Heart left ventricle (tissue), 13 donors: ENCODE measurements around the gene PSEN1.

Experiments
- CTCF ChIP-seq, 12 donors: fragments of 200-600 bp; sonication (generic) in 4 of 12; IDR thresholded peaks; one replicate each; pipeline versions ENCODE4 v1.5.0 to v1.8.0; 2018 to 2022; ENCODE audit warnings: antibody characterized with exemption in 12 of 12, mild to moderate bottlenecking in 5 of 12
- POLR2A ChIP-seq, 2 donors: fragments of 450-650 bp; IDR thresholded peaks; one replicate each; pipeline ENCODE4 v1.6.1; 2017; ENCODE audit warnings: antibody characterized with exemption in 2 of 2, mild to moderate bottlenecking in 2 of 2, moderate library complexity in 2 of 2
- donor health status: ischemic (EF 13 %, LVEDD 7.1; RV severe dilation, severe dysfunction).
- donor health status: DM: no; HTN: yes; CAD: no.
- donor health status: DM: no; HTN: no; CAD: no.
- donor health status: ischemic (EF 25% LVEDD 6.9; RV normal size, moderate dysfunction).
- donor health status: ischemic (EF 25% LVEDD 5.7; RV mildly dilated, moderate dysfunction).
- donor health status: ischemic (EF 35%, LVEDD 5.7; RV mildly dilated, moderate dysfunction).
- donor health status: nonischemic (EF 11% LVEDD 7.7; RV severe dilation, severe dysfunction).
- donor health status: DM: yes; HTN: yes; CAD: no.
- donor health status: PGD.
- donor health status: ischemic (EF 29% LVEDD 5.4; RV normal size, mild dysfunction).
- donor health status: nonischemic (EF 23%, LVEDD 6.1; RV moderate dilation, normal function).

GRCh38 chr14:73233564-73233963 is 97.3 kb downstream of the PSEN1 start:
- TF ChIP-seq CTCF (IDR thresholded peaks at IDR 0.05), result no peak
- no peak for TF ChIP-seq POLR2A (IDR thresholded peaks at IDR 0.05)
